ENCODE measurements around the gene CCDC172.

DNA sequence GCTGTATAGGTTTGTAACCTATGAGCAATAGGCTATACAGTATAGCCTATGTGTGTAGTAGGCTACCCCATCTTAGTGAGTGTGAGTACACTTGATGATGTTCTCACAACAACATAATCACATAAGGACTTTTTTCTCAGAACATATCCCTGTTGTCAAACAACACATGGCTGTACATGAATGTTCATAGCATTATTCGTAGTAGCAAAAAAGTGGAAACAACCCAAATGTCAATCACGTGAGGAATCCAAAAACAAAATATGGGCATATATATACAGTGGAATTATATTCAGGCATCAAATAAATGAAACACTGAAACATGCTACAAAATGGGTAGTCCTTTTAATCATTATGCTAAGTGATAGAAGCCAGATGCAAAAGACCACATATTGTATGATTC is 31.1 kb downstream of the CCDC172 start:
- TF ChIP-seq, protein P1, sequence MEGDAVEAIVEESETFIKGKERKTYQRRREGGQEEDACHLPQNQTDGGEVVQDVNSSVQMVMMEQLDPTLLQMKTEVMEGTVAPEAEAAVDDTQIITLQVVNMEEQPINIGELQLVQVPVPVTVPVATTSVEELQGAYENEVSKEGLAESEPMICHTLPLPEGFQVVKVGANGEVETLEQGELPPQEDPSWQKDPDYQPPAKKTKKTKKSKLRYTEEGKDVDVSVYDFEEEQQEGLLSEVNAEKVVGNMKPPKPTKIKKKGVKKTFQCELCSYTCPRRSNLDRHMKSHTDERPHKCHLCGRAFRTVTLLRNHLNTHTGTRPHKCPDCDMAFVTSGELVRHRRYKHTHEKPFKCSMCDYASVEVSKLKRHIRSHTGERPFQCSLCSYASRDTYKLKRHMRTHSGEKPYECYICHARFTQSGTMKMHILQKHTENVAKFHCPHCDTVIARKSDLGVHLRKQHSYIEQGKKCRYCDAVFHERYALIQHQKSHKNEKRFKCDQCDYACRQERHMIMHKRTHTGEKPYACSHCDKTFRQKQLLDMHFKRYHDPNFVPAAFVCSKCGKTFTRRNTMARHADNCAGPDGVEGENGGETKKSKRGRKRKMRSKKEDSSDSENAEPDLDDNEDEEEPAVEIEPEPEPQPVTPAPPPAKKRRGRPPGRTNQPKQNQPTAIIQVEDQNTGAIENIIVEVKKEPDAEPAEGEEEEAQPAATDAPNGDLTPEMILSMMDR (IDR thresholded peaks at IDR 0.05), result no peak
- TF ChIP-seq EZH2 (IDR thresholded peaks at IDR 0.05; ENCODE audit: borderline replicate concordance, insufficient read depth, low read depth, low read length, poor library complexity, severe bottlenecking), result no peak
